Right kidney (tissue), 1 donor: ENCODE measurements around the gene EIF1.
"Not testable (repeated sequence)": the region's sequence is repeated elsewhere in the genome, so short reads cannot be mapped to it uniquely, and the experiment has no call there.

Experiments used
- DNase-seq: peaks from one replicate; pipeline ENCODE4 v3.0.0-alpha.2; 2016

Gene EIF1

DNA sequence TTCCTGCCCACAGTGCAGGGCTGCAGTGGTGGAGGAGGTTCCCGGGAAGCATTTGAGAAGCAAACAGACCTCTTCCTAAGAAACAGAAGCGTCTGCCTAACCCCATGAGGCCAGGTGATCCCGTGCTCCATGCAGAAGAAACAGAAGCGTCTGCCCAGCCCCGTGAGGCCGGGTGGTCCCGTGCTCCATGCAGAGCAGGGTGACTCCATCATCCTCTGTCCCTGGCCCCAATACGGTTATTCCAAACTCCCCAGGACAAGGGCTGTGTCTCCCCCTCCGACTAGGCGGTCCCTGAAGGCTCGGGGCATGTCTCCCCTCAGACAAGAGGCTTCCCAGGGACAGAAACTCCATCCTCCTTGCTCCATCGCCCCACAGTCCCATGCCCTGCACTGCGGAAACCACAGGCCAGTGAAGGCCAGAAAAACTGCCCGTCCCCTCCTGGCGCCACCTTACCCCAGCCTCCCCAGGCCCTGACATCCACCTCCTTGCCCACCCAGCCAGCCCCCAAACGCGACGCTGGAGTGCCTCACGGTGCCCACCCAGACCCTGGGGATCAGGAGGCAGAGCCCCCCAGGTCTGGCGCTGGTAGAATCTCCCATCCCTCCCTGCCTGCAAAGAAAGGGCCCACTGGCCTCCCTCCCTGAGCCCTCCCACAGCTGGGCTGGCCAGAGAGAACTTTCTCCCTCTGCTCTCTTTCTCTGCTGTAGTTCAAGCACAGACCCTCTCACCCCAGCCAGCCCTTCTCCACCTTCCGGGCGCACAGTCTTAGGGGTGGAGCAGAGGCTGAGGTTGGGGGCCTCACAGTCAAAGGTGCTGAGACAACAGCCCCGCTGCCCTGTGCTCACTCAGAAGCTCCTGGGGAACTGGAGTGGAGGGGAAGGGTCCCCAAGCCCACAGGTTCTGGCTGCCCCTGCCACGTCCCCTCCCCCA, 33.7 kb upstream of the EIF1 start:
- DNase-seq, result peak; percentile 54

DNA sequence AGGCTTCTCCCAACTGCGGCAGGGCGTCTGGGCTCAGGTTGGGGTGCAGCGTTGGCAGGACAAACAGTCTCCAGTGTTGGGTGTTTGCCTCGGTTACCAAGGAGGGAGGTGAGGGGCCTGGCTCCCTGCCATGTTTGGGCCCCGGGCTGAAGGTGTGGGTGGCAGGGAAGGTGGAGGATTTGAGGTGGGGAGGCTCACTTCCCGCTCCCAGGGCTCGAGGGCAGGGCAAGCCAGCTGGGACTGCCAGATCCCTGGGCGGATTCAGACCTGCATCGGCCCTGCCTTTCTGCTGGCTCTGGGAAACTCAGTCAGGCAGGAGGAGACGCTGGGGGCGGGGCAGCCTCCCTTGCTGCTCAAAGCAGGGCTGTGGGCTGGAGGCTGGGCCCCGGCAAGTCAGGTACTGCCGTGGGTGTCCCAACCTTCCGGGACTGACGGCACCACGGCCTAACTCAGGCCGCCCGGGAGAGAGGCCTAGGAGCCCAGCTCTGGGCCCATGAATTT, 33.0 kb upstream of the EIF1 start:
- DNase-seq, result peak; percentile 73

DNA sequence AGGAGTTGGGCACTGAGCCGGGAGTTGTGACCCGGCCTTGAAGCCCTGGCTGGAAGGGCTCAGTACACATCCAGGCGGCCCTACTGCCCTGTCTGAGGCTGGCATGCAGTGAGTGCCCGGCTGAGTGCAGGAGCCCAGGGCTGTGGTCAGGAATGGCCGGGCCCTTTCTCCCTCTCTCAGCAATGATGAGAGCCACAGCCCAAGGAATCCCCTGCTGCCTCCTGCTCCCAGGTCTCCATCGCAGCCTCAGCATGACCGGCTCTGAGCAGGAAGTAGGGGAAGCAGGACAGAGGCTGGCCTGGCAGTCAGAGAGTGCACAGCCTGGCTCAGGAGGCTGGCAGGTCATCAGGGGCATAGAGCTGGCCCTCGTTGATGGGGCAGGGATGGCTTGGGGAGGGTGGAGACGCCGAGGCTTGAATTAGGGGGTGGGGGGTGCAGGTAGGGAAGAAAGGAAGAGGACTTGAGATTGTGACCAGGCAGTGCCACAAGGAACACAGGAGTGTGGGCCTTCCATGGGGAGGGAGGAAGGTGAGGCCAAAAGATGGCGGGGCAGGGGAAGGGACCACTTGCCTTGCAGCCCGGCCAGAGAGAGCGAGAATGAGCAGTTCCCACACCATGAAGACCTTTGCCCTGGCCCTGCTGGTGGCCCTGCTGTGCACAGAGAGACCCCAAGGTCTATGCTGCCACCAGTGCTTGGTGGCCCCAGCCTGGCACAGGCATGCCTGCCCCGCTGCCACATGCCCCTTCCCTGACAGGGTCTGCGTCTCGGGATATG, 32.2 kb upstream of the EIF1 start:
- DNase-seq, result peak; percentile 2

DNA sequence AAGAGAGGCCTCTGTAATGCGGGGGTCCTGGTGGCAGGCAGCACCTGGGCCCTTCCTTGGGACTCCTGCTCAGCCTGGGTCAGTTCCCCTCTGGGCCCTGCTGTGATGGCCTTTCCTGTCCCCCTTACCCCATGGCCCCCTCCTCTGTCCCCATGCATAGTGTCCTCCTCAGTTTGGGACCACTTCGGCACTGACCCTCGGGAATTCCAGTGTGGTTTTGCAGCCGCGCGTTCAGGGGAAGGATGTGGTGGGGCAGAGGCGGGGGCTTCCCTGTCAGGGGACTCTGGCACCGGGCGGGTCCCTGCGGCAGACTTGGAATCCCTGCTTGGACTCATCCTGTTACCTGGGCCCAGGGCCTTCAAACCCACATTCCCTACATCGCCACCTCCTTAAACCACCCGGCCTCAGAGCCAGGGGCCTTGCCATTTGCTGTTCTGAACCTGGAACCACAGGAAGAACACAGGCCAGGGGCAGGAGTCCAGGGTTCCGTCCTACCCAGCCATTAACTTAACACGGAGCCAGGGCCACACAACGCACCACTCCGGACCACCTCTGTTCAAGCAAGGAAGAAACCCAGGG, 31.4 kb upstream of the EIF1 start:
- DNase-seq, result no peak

DNA sequence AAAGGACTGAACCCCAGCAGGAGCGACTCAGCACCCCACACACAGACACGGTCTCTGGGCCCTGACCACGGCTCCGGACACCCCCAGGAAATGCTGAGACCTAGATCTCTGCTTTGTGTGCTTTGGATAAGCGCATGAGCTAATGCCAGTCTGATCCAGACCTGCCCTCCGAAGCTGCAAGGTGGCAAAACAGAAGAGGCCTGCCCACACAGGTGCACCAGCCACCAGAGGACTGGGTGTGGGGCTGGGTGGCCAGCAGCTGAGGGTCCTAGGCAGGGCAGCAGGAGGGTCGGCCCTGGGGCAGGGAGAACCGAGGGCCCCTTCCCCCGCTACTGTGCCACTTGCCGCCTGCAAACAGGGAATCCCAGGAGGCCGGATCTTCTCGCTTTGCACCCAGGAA, 30.7 kb upstream of the EIF1 start:
- peak; percentile 17 for DNase-seq

DNA sequence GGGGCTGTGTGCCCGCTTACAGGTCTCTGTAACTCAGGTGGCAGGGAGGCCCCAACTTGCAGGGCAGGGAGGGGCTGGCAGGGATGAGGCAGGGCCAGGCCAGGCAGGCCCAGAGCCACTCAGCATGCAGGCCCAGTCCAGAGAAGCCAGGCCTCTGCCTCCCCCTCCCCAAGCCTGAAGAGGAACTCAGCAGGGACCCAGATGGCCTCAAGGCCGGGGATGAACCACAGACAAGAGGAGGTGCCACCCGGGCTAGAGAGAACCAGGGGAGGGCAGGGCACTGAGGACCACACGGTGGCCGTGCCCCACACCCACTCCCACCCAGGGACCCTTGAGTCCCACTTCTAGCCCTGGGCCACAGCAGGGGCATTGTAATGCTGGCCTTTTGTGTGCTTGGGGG, 29.8 kb upstream of the EIF1 start:
- DNase-seq, result peak; percentile 16

DNA sequence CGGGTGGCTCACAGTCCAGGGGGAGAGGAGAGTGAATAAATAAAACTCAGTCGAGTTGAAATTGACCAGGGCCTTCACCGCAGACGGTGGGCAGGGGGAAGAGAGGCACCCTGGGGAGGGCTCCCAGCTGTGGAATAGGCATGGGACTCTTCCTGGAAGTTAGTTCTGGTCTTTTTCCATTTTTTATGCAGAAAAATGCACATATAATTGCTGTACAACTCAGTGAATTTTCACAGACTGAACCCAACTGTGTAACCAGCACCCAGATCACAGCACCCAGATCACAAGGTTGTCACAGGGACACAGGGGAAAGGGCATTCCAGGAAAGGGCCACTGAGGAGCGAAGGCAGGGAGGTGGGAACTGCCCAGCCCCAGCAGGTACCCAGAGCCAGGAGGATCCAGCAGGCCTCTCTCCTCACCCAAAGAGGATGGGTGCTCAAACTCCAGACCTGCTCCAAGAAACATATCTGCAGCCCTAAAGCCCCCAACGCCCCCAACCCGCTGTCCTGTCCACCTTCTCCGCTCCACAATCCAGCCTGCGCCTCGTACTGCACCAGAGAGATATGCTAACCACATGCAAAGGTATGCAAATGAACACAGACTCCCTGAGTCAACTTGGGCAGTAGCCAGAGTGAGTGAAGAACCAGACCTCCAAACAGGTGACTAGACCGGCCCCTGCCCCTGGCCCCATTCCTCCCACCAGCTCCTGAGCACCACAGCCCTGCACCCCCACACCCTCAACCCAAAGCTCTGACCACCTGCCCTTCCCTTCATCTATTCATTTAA, 29.1 kb upstream of the EIF1 start:
- DNase-seq, result no peak

DNA sequence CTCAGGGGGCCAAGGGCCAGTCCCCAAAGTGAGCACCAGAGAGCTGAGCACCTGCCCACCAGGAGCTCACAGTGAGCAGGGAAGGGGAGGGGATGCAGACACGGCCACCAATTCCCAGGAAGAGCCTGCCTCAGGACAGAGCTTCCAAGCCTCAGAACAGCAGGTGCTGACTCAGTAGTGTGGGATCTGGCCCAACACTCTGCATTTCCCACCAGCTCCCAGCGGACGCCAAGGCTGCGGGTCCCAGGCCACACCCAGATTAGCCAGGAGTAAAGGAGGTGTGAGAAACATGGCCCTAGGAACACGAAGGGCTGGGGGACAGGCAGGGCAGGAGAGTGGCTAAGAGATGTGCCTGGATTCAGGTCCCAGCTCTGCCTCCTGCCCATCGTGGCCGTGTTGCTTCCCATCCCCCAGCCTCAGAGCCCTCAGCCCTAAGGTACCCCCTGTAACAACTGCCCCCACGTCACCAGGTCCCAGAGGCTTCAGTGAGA, 28.4 kb upstream of the EIF1 start:
- no peak for DNase-seq

DNA sequence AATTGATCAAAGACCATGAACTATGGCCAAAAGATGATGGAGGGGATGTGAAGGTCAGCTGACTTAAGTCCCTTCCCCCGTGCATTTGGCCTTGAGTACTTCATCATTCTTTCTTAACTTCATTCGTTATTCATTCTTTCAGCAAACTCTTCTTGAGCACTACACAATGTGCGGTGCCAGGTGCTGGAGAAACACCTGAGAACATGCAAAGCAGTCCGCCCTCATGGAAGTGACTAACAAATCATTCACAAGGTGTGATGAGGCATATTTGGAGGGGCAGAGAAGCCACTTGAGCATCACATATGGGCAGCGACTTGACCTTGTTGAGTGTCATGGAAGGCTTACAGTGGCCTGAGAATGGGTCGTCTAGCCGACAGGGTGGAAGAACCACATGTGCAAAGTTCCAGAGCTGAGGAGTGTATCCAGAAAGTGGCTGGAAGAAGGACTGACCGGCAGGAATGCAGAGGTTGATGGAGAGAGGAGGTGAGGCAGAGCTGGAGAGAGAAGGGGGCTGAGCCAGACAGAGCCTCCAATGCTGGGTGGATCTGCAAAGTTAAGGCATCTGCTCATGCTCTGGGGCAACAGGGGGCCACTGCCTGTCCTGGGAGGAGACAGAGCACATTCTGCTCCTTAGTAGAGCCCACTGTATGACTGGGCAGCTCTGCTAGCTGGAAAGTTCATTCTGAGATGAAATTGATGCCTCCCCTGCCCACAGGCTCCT, 25.1 kb upstream of the EIF1 start:
- DNase-seq, result peak; percentile 10

DNA sequence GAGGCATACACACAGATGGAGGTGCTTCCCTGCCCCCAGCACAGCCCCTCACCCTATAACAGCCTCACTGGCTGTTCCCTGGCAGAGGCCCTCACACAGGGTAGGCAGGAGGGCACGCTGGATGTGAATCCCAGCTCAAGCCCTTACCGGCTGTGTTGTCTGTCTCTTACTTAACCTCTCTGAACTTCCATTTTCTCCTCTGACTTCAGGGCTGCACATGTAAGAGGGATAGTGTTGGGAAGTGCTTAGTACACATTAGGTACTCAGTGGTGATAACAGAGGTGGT, 24.6 kb upstream of the EIF1 start:
- DNase-seq, result no peak

DNA sequence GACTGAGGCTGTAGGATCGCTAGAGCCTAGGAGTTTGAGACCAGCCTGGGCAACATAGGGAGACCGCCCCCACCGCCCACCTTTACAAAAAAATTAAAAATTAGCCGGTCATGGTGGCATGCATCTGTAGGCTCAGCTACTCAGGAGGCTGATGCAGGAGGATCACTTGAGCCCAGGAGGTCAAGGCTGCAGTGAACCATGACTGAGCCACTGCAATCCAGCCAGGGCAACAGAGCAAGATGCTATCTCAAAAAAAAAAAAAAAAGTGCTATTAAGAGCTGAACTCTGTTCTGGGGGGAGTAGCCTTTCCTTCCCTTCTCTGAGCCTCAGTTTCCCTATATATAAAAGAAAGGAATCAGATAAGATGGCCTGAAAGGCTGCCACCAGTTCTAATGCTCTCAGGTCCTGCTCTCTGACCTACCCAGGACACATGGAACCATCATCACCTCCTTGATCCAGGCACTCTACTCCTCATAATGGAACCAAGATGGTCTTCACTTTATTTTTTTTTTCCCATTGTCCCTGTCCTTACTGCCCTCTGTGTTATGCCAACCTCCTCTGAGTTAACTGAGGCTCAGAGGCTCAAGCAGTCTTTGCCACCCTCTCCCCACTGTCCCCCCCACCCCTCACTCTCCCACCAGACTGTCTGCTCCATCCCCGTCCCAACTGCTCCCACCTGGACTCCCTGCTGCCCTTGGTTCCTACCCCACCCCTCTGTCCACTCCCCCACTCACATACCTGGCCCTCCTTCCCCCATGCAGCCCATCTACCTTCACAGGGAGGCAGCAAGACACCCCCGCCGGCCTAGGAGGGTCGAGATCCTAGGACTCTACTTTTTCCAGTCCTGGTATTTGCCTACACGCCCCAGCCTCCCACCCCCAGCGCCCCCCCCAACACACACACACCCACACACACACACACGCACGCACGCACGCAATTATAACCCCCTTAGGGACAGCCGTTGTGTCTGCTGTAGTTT, 23.8 kb upstream of the EIF1 start:
- no peak for DNase-seq

DNA sequence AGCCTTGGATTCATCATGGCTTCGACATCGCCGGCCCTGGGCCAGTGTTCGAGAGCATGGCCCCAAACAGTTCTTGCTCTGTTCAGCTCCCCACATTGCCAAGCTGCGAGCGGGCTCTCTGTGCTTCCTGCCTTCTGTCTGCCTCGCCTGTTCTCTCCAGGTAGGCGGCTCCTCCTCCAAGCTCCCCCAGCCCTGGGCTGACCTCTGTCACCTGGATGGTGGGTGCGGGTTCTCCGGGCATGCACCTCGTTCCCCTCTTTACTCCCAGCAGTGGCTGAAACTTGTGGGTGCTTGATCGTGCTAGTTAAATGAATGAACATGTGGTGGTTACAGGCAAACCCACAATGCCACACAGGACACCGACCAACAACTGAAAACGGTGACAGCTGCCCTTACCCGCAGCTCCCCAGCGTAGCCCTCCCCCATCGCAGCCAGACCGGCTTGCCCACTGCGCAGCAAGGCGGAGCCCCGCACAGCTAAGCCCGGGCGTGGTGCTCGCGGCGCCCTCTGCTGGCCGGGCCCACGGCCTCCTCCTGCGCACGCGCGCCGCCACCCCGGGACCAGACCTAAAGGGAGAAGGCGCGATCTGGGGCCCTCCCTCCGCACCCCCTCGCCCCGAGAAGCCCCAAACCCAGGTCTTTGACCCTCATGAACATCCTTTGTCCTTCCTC, 23.0 kb upstream of the EIF1 start:
- peak; percentile 87 for DNase-seq

DNA sequence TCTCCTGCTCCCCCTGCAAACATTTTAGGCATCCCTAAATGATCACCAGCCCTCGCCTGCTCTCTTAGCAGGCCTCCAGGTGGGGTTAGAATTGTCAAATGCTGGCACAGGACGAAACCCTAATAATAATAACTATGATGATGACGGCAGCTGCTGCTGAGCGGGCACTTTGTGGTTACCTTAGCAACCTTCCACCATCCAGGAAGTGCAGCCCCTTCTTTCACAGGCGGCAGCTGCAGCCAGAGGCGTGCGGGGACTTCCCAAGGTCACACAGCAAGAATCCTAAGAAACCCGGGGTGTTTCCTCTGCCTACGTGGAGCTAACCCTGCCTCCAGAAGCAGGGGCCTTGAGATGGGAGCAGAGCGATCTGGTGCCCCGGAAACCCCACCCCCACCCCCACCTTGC, 22.4 kb upstream of the EIF1 start:
- DNase-seq, result no peak

DNA sequence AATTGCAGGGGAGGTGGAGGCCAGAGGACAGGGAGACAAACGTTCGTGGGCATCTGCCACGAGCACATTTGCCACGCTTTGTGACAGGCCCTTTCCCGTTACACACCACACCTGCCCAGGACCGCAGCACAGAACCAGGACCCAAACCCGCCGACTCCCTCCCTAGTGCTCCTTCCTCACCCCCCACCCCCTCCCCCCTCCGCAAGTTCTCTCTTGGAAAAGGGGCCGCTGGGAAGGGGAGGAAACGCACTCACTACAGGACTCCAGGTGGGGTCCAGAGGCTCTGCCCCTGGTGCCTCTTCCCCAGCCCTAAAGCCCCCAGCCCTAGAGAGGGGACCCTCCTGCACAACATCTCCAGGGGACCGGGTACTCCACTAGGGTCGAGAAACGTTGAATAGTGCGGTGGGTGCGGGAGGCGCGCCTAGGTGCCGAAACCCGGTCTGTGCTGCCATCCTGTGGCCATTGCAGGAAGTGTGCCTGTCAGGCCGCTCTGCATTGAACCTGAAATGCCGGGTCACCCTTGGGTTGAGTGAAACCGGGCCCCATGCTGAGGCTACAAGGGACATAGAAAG, 21.9 kb upstream of the EIF1 start:
- DNase-seq, result peak; percentile 74

DNA sequence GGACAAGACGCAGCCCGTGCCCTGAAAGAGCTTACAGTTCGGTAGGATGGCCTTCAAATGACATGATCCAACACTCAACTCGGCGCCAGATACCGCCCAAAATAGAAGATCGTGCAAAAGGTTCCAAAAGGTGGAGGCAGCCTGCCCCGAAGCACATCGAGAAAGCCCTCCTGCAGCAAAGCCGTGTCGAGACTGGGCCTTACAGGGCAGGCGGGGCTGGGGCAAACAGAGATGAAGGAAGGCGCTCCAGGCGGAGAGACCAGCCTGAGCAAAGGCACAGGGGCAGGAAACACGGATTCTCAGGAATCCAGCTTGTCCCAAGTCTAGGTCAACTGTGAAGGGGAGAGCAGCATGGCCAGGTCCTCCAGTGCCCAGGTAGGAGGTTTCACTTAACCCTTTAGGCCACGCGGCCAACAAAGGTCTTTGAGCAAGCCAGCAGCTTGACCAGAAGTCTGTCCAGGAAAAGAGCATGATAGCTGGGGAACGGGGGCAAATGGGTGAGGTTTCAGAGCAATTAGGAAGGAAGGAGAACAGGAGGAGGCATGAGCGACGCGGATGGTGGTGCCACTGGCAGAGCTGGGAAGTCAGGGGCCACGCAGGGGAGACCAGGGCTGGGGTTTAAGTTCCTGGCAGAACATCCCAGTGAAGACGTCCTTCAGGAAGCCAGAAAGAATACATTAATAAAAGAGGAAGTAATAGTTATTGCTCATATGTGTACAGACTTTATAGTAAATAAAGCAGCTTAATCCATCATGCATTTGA, 21.2 kb upstream of the EIF1 start:
- no peak for DNase-seq

DNA sequence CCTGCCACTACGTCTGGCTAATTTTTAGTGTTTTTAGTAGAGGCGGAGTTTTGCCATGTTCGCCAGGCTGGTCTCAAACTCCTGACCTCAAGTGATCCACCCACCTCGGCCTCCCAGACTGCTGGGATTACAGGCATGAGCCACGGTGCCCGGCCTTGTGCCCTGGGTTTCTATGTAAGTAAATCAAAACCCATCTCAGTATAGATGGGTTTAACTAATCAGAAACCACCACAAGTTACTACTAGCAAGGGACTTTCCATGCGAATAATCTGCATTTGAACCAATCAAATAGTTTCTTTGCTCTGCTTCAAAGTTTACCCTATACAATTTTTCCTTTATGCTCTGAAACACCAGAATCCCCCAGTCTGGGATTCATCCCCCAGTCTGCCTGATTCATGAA, 16.5 kb upstream of the EIF1 start:
- no peak for DNase-seq

DNA sequence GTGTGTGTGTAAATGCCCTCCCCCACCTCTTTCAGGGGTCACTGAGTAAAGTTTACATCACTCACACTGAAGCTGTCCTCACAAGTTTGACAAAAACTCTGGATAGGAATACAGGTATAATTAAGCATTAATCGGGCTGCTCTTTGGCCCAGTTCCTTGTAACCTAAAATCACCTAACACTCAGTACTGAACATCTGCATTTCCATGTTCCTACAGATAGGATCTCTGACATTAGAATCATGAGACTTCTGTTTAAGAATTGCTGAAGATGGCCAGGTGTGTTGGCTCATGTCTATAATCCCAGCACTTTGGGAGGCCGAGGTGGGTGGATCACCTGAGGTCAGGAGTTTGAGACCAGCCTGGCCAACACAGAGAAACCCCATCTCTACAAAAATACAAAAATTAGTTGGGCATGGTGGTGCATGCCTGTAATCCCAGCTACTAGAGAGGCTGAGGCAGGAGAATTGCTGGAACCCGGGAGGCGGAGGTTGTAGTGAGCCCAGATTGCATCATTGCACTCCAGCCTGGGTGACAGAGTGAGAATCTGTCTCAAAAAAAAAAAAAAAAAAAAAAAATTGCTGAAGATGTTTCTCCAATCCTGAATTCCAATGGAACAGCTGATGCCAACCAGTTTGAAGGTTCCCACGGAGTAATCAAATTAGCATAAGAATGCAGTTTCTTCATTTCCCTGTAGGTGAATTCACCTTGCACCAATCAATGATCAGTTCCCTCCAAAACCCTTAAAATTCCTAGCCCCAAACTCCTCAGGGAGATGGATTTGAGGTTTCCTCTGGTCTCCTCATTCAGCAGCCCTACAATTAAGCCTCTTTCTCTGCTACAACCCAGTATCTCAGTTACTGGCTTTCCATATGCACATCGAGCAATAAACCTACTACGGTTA, 13.3 kb upstream of the EIF1 start:
- DNase-seq, result not testable (repeated sequence)

DNA sequence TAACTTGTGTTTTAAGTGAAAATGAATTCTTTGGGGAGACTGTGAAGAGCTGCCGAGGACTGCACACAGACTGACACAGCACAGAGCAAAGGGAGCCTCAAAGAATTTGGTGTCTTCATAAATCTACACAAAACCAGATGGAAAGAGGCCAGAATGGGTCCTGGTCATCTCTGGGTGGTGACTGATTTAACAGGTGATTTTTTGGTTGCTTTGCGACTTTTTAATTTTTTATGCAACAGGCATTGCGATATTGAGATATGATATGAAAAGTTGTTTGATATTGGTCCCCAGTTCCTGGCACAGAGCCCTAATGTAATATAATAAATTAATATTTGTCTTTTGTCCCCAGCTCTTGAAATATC, 12.6 kb upstream of the EIF1 start:
- DNase-seq, result no peak
